Adrenal gland (tissue), 5 donors: ENCODE results near the gene PHF11.

Source experiments
- POLR2A ChIP-seq, 2 donors: fragments of 450-650 bp; IDR thresholded peaks; one replicate each; pipeline ENCODE4 v1.6.1; 2017; ENCODE audit warnings: antibody characterized with exemption in 2 of 2, mild to moderate bottlenecking in 2 of 2, moderate library complexity in 1 of 2
- TF ChIP-seq, protein P1 (sequence below), 6 experiments: fragments of 450-650 bp in 4 of 6; fragments of 200-600 bp in 2 of 6; sonication (generic) in 1 of 6; IDR thresholded peaks; 1 replicate in 5 of 6; 2 replicates in 1 of 6; pipeline versions ENCODE4 v1.5.1 to v1.8.0; 2016 to 2021; ENCODE audit warnings: antibody characterized with exemption in 6 of 6, mild to moderate bottlenecking in 2 of 6, moderate library complexity in 1 of 6
- donor health status: DM: no; HTN: no; CAD: no.

GRCh38 chr13:49464621-49465325 is 31.0 kb upstream of the PHF11 start:
- TF ChIP-seq, protein P1, sequence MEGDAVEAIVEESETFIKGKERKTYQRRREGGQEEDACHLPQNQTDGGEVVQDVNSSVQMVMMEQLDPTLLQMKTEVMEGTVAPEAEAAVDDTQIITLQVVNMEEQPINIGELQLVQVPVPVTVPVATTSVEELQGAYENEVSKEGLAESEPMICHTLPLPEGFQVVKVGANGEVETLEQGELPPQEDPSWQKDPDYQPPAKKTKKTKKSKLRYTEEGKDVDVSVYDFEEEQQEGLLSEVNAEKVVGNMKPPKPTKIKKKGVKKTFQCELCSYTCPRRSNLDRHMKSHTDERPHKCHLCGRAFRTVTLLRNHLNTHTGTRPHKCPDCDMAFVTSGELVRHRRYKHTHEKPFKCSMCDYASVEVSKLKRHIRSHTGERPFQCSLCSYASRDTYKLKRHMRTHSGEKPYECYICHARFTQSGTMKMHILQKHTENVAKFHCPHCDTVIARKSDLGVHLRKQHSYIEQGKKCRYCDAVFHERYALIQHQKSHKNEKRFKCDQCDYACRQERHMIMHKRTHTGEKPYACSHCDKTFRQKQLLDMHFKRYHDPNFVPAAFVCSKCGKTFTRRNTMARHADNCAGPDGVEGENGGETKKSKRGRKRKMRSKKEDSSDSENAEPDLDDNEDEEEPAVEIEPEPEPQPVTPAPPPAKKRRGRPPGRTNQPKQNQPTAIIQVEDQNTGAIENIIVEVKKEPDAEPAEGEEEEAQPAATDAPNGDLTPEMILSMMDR (IDR thresholded peaks at IDR 0.05) = no peak
- TF ChIP-seq POLR2A (IDR thresholded peaks at IDR 0.05) = no peak
